Gastrocnemius medialis (tissue), 4 donors: ENCODE data around the gene SLC6A4.
A peak's percentile ranks its signal among the peaks of the same experiment; 100 is the strongest.

Experiments used
- CTCF ChIP-seq, 5 experiments: fragments of 450-650 bp in 3 of 5; fragments of 200-600 bp in 2 of 5; sonication (generic) in 2 of 5; IDR thresholded peaks in 4 of 5; conservative IDR thresholded peaks in 1 of 5; 1 replicate in 4 of 5; 2 replicates in 1 of 5; pipeline ENCODE4 v1.5.1; 2016 to 2019; ENCODE audit warnings: antibody characterized with exemption in 5 of 5, mild to moderate bottlenecking in 3 of 5, moderate library complexity in 3 of 5
- POLR2A ChIP-seq, 2 donors: fragments of 450-650 bp; IDR thresholded peaks; one replicate each; pipeline ENCODE4 v1.6.1; 2017; ENCODE audit warnings: antibody characterized with exemption in 2 of 2, mild to moderate bottlenecking in 2 of 2, moderate library complexity in 2 of 2

- TF ChIP-seq POLR2A (IDR thresholded peaks at IDR 0.05) = no peak
- peak in 2 of 5 experiments; percentile 21 to 36 for TF ChIP-seq CTCF (IDR thresholded peaks at IDR 0.05 in 4 of 5, conservative IDR thresholded peaks at IDR 0.05 in 1 of 5)
Observed at GRCh38 chr17:30236766-30237165, 1.3 kb upstream of the SLC6A4 start.
